ENCODE measurements around the gene PCDHGB3.
"Not testable (repeated sequence)": the region's sequence is repeated elsewhere in the genome, so short reads cannot be mapped to it uniquely, and the experiment has no call there.

The PCDHGB3 gene

GRCh38 chr5:141343242-141343952 lies 26.6 kb upstream of the PCDHGB3 start, which contains the start of gene PCDHGA3:
Gene PCDHGA3, plus strand, starts transcription at chr5:141343829. Its CDS starts 205 bp downstream, at chr5:141344034.
- Histone ChIP-seq H3K9me2 (replicated peaks; ENCODE audit: insufficient read depth, low read length) (no peaks in the 10 kb centered on the region), H3K4me2 (ENCODE audit: low read depth, low read length) (no peak within 1 kb of the TSS), H3K9ac (ENCODE audit: low read length) (no peak within 1 kb of the TSS), H2AFZ (ENCODE audit: low read length) (no peak within 1 kb of the TSS), H3K4me3 (ENCODE audit: low read length) (no peak within 1 kb of the TSS), H3F3A (ENCODE audit: insufficient read depth, low read length) (no peaks in the 10 kb centered on the region), H3K79me2 (ENCODE audit: low read length) (no peaks in the 10 kb centered on the region), H3K27me3 (replicated peaks; ENCODE audit: insufficient read depth, low read length) (no peaks in the 10 kb centered on the region; the same call in 1 of the 2 replicates), H3K27ac (ENCODE audit: low read length) (no peak within 1 kb of the TSS), H3K4me1 (ENCODE audit: low read length) (no peaks in the 10 kb centered on the region), H3K36me3 (replicated peaks; ENCODE audit: insufficient read depth, low read length) (no peaks in the 10 kb centered on the region), H3K9me3 (replicated peaks; ENCODE audit: insufficient read depth, low read length) (no peaks in the 10 kb centered on the region), H4K20me1 (ENCODE audit: insufficient read depth, low read length) (no peaks in the 10 kb centered on the region)
- peak; percentile 38 for DNase-seq
- TF ChIP-seq CTCF (IDR thresholded peaks at IDR 0.05; ENCODE audit: low read length) = peak; percentile 37
- TF ChIP-seq EZH2 (optimal IDR thresholded peaks at IDR 0.05; ENCODE audit: low read depth, low read length) = no peak

GRCh38 chr5:141343953-141344463 lies 26.0 kb upstream of the PCDHGB3 start:
- Histone ChIP-seq H4K20me1 (ENCODE audit: insufficient read depth, low read length) (no peaks in the 10 kb centered on the region), H3K27ac (ENCODE audit: low read length) (no peak overlapping the region), H3K79me2 (ENCODE audit: low read length) (no peaks in the 10 kb centered on the region), H3K27me3 (replicated peaks; ENCODE audit: insufficient read depth, low read length) (no peaks in the 10 kb centered on the region; the same call in 1 of the 2 replicates), H3K4me3 (ENCODE audit: low read length) (no peak overlapping the region), H3K4me2 (ENCODE audit: low read depth, low read length) (no peak overlapping the region), H3K36me3 (replicated peaks; ENCODE audit: insufficient read depth, low read length) (no peaks in the 10 kb centered on the region), H3F3A (ENCODE audit: insufficient read depth, low read length) (no peaks in the 10 kb centered on the region), H3K9me2 (replicated peaks; ENCODE audit: insufficient read depth, low read length) (no peaks in the 10 kb centered on the region), H3K9ac (ENCODE audit: low read length) (no peak overlapping the region), H3K4me1 (ENCODE audit: low read length) (no peaks in the 10 kb centered on the region), H3K9me3 (replicated peaks; ENCODE audit: insufficient read depth, low read length) (no peaks in the 10 kb centered on the region), H2AFZ (ENCODE audit: low read length) (no peak overlapping the region)
- DNase-seq = no peak
- no peak for TF ChIP-seq EZH2phosphoT487 (IDR thresholded peaks at IDR 0.05; ENCODE audit: low read length)
- TF ChIP-seq EZH2 (optimal IDR thresholded peaks at IDR 0.05; ENCODE audit: low read depth, low read length) = no peak
- TF ChIP-seq CTCF (IDR thresholded peaks at IDR 0.05; ENCODE audit: low read length) = no peak

GRCh38 chr5:141345327-141345726 lies 24.7 kb upstream of the PCDHGB3 start:
- Histone ChIP-seq H4K20me1 (ENCODE audit: insufficient read depth, low read length) (no peaks in the 10 kb centered on the region), H3K9me3 (replicated peaks; ENCODE audit: insufficient read depth, low read length) (no peaks in the 10 kb centered on the region)
- TF ChIP-seq EZH2phosphoT487 (IDR thresholded peaks at IDR 0.05; ENCODE audit: low read length) = no peak

GRCh38 chr5:141346017-141346416 lies 24.0 kb upstream of the PCDHGB3 start:
- not testable (repeated sequence) for H3K9me3 ChIP-seq (replicated peaks; ENCODE audit: insufficient read depth, low read length); H3K27ac ChIP-seq (ENCODE audit: low read length); H3K4me1 ChIP-seq (ENCODE audit: low read length); H2AFZ ChIP-seq (ENCODE audit: low read length); H3F3A ChIP-seq (ENCODE audit: insufficient read depth, low read length); H3K27me3 ChIP-seq (replicated peaks; ENCODE audit: insufficient read depth, low read length); H3K4me3 ChIP-seq (ENCODE audit: low read length); H3K9ac ChIP-seq (ENCODE audit: low read length); H3K4me2 ChIP-seq (ENCODE audit: low read depth, low read length); H3K9me2 ChIP-seq (replicated peaks; ENCODE audit: insufficient read depth, low read length); H3K79me2 ChIP-seq (ENCODE audit: low read length); H4K20me1 ChIP-seq (ENCODE audit: insufficient read depth, low read length); H3K36me3 ChIP-seq (replicated peaks; ENCODE audit: insufficient read depth, low read length); DNase-seq

More at GRCh38 chr5:141345327-141345726, 24.7 kb upstream of the PCDHGB3 start:
- no peak overlapping the region for H3K4me2 ChIP-seq (ENCODE audit: low read depth, low read length)
- H3K27me3 ChIP-seq (replicated peaks; ENCODE audit: insufficient read depth, low read length) = no peaks in the 10 kb centered on the region; the same call in 1 of the 2 replicates
- H3K4me1 ChIP-seq (ENCODE audit: low read length) = no peaks in the 10 kb centered on the region
- H3K9ac ChIP-seq (ENCODE audit: low read length) = no peak overlapping the region
- no peak overlapping the region for H3K27ac ChIP-seq (ENCODE audit: low read length)
- no peaks in the 10 kb centered on the region for H3K79me2 ChIP-seq (ENCODE audit: low read length)
- H3F3A ChIP-seq (ENCODE audit: insufficient read depth, low read length) = no peaks in the 10 kb centered on the region
- DNase-seq = no peak
- H3K36me3 ChIP-seq (replicated peaks; ENCODE audit: insufficient read depth, low read length) = no peaks in the 10 kb centered on the region
- no peak overlapping the region for H2AFZ ChIP-seq (ENCODE audit: low read length)
- no peak overlapping the region for H3K4me3 ChIP-seq (ENCODE audit: low read length)
- H3K9me2 ChIP-seq (replicated peaks; ENCODE audit: insufficient read depth, low read length) = no peaks in the 10 kb centered on the region

Measured in MM.1S (cell line).